GM21423 (cell line): ENCODE data around the gene NADK.
"Not testable (repeated sequence)": the region's sequence is repeated elsewhere in the genome, so short reads cannot be mapped to it uniquely, and the experiment has no call there.

Source experiments
- ATAC-seq: cut with Tn5 transposase; IDR thresholded peaks from one replicate; pipeline ENCODE4 v1.9.1; 2021; ENCODE audit warnings: mild to moderate bottlenecking, moderate library complexity; ENCODE audit not compliant: unreplicated experiment

The NADK gene

GRCh38 chr1:1752190-1752589, 26.1 kb downstream of the NADK start:
- ATAC-seq: no peak

GRCh38 chr1:1749941-1750340, 28.3 kb downstream of the NADK start:
- ATAC-seq: not testable (repeated sequence)

DNA sequence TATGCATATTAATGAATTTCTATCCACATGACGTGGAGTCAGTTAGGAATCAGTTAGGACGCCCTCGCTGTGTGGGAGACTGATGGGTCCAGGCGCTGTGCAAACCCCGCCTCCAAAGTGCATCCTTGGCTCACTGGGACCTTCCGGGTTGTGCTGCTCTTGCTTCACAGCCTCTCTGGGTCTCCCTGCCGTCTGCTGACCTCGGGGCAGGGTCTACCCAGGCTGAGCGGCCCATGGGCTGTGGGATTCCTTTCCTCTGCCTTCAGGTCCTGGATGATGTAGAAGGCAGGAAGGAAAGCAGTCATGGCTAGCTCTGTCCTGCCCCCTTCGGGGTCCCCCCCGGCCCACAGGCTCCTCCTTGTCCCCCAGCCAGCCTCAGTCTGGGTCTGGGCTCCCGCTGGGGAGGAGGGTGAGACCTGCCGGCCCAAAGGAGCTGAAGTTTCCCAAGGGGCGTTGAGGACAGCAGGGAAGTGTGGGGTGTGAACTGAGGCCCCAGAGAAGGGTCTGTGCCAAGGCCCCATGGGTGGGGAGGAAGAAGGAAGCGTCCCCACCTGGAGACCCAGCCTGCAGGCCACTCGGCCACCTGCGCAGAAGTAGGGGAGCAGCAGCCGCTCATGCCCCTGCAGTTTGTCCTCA, 29.5 kb downstream of the NADK start:
- no peak for ATAC-seq

DNA sequence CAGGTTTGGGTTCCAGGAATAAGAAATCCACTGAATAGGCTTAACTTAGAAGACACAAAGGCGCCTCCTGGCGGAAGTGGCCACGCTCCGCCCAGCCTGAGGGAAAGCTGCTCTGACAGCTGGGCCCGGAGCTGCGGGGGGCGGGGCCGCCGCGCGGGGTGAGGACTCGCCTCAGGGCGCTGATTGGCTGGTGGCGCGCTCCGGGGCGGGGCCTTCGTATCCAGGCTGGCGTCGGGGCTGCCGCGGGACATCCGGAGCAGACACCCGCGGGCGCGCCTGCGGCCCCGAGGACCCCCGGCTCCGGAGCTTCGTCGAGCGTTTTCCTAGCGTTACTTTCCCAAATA, 31.7 kb downstream of the NADK start:
- ATAC-seq: peak; percentile 87

DNA sequence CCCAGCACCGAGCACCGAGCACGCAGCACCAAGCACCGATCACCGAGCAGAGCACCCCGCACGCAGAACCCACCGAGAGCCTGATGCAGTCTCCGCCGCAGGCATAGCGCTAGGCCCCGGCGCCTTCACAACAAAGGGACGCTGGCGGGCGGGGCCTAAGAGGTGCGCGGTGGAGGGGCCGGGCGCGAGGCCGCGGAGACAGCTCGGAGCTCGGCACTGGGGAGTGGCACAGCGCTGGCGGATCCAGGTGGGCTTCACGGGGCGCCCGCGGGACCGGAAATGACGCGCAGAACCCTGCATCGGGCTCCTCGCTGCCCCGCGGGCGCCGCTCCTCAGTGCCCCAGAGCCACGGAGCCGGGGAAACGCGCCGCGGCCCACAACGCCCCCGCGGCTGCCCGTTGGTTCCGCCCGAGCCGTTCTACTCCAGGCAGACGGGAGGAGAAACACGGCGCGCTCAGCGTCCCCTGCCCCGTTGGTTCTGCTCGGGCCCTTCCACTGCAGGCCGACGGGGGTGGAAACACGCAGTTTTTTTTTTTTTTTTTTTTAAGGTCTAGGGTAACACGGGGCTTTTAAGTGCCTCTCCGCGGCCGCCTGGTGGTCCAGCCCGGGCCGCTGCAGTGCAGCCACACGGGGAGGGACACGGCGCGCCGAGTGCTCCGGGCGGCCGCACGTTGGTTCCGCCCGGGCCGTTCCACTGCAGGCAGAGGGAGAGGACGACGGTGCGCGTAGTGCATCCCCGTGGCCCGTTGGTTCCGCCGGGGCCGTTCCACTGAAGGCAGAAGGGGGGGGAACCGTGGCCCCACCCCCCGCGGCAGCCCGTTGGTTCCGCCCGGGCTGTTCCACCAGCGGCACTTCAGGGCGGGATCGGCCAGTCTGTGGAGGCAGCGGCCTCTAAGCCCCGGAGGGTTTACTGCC, 32.4 kb downstream of the NADK start:
- peak; percentile 62 for ATAC-seq

DNA sequence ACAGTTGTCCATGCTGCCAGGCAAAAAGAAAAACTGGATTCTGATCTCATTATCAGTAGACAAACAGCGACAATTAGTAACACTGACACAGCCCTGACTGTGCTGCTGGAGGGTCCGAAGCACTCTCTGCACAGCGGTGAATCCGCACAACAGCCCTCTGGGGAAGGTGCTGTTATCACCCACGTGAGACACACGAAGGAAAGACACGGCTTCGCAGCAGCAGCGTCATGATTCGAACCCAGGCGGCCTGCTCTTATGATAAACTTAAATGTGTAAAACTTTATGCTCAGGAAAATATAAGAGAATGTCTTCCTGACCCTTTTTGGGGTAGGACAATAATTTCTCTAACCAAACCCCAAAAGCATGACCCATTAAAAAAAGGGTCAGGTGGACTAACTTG, 35.7 kb downstream of the NADK start:
- ATAC-seq: not testable (repeated sequence)

GRCh38 chr1:1741013-1741412, 37.3 kb downstream of the NADK start:
- ATAC-seq: not testable (repeated sequence)

GRCh38 chr1:1738799-1739337, 39.4 kb downstream of the NADK start:
- ATAC-seq: not testable (repeated sequence)

DNA sequence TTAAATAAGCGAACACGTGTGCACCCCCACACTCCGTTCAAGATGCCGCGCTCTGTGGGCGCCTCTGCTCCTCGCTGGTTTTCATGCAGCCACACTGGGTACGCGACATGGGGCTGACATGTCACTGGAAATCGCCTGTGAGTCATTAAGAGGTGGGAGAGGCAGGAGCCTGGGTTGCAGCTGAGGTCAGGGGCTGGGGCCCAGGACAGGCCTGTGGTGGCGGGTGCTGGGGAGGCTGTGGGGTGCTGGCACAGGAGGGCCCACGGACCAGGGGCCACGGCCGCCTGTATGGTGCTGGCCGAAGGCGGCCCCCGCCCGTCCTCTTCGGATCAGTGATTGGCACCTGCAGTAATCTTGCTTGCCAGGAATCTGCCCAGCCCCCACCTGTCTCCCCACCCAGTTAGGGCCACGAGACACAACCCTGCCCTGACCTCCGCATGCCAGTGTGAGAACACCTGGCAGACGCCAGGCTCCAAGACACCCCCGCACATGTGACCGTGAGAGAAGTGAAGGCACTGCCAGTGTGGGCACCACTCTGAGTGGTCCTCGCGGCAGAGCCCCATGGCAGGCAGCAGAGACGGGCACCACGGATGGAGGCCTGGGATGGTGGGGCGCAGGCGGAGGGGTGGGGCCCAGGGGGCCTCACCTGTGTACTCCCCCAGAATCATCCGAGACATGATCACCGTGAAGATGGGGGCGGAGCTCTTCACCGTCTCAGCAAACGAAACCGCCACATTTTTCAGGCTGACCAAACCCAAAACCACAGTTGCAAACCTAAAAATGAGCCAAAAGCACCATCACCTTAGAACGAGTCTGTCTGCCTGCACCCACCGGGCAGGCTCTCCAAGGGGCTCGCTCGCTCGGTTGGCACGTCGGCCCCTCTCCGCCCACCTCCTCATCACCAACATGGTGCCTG, 40.3 kb downstream of the NADK start:
- ATAC-seq: not testable (repeated sequence)

DNA sequence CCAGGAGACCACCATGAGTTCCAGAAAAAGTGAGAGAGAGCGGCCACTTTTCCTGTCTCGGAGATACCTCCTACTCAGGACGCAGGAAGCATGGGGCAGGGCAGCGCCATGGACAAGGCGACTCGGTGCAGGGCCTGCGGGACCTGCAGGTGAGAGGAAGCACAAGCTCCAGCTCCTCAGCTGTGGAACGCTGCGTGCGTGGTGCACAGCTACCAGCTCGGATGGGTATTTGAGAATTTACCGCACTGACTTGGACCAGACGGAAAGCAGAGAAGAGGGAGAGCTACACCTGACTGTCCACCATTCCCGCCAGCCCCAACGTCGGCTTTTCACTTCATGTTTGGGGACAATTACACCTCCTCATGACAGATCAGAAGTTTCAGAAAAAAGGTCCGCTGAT, 45.9 kb downstream of the NADK start:
- ATAC-seq: no peak

GRCh38 chr1:1730870-1731269, 47.4 kb downstream of the NADK start:
- no peak for ATAC-seq

DNA sequence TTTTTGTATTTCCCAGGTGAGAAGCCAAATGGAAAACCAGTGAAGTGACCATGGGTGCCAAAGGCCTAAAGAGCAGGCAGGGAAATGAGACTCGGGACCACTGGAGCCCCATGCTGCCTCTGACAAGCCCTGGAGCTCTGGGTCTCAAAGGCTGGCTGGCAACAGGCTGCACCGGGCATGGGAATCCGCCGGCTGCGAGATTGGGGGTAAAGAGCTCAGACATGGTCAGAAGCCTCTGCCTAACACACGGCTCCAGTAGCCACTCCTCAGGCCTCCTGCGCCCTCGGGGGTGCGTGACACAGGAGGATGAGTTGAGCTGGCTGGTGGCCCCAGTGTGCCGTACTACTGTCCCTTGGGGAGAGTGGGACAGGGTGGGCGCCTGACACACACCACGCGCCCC, 48.0 kb downstream of the NADK start:
- ATAC-seq: not testable (repeated sequence)

GRCh38 chr1:1729116-1729816, 49.0 kb downstream of the NADK start:
- ATAC-seq: not testable (repeated sequence)

DNA sequence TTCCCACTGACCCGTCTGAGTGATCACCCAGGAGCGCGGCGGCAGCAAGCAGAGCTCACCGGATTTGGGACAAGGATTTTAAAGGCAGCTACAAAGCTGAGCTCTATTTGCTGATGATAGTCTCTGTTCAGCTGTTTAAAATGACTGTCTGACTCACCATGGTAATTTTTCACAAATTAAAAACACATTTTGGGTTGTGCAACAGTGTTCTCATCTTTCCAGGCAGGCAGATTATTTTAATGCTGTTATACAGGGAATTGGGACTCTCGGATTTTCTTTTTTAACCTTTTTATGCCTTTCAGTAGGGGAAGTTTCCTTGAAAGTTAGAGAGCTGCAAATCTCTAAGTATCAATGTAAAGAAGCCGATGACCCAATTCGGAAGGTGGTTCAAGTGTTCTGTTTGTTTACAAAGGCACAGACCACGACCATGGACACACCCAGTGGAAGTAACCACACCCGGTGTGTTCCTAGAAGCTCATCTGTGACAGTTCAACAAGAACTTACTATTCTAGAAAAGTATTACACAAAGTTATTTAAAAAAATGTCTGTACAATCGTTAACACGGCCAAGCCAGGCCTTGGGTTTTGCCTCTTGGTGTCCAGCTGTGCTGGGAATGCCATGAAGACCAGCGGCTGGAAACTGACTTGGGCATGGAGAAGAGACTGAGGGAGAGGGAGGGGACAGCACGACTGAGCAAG, 49.8 kb downstream of the NADK start:
- not testable (repeated sequence) for ATAC-seq

DNA sequence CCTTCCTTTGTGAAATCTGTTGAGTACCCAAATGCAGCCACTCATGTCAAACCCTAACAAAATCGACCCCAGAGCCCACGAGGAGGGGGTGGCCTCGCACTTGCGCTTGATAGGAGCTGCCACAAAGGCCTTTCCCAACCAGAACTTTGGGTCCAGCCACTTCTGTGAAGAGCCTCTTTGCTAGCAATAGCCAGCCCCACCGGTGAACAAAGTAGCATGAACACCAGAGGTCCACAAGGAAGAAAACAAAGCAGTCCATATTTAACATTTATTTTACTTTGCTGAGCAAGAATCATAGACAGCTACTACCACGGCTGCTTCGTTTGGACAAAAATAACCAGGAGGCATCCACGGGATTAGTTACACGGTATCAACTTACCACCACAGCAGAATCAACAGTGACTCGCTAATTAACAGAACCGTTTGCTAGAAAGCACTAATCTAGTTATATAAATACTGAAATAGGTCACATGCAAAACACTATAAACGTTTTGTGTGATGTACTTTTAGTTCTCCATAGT, 51.1 kb downstream of the NADK start:
- ATAC-seq: not testable (repeated sequence)

DNA sequence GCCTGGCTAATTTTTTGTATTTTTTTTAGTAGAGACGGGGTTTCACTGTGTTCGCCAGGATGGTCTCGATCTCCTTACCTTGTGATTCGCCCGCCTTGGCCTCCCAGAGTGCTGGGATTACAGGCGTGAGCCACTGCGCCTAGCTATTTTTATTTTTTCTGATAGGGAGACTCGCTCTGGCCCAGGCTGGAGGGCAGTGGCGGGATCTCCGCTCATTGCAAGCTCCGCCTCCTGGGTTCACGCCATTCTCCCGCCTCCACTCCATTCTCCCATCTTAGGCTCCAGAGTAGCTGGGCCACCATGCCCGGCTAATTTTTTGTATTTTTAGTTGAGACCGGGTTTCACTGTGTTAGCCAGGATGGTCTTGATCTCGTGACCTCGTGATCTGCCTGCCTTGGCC, 52.2 kb downstream of the NADK start:
- ATAC-seq: not testable (repeated sequence)

GRCh38 chr1:1724035-1724864, 54.0 kb downstream of the NADK start, which contains the start of gene CDK11A:
TSS of gene CDK11A (minus strand) at chr1:1724357. CDS start at chr1:1722818, 1,539 bp downstream.
- ATAC-seq: peak; percentile 91

DNA sequence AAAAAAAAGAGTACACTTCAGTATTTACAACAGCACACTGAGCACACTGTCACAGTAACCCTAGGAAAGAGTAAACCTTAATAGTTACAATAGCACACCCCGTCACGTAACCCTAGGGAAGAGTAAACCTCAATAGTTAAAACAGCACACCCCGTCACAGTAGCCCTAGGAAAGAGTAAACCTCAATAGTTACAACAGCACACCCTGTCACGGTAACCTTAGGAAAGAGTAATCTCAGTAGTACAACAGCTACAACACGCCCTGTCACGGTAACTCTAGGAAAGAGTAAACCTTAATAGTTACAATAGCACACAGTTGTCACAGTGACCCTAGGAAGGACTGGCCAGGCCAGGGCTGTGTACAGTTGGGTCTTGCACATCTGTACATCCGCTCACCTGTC, 57.1 kb downstream of the NADK start:
- ATAC-seq: no peak
